ENCODE results near the gene EPHA8.

EPHA8 gene

GRCh38 chr1:22621761-22622160, 58.5 kb downstream of the EPHA8 start:
- H3K4me2 ChIP-seq (ENCODE audit: low read length): no peak overlapping the region
- H2BK120ac ChIP-seq (ENCODE audit: insufficient read depth, low read length, poor library complexity): no peak overlapping the region
- no peak overlapping the region for H4K12ac ChIP-seq (ENCODE audit: low read depth, low read length)
- H3K4me3 ChIP-seq (ENCODE audit: low read depth, low read length): no peak overlapping the region
- no peaks in the 10 kb centered on the region for H3K9me3 ChIP-seq (ENCODE audit: insufficient read depth, low read depth, low read length)
- no peak overlapping the region for H4K91ac ChIP-seq (ENCODE audit: low read depth, low read length)
- H3K18ac ChIP-seq (ENCODE audit: low read length): no peak overlapping the region
- H3K23ac ChIP-seq (ENCODE audit: low read length): no peak overlapping the region
- no peaks in the 10 kb centered on the region for H3K79me2 ChIP-seq (ENCODE audit: control insufficient read depth, insufficient read depth, low read length, poor library complexity)
- no peak for DNase-seq
- no peaks in the 10 kb centered on the region for H3K27me3 ChIP-seq (ENCODE audit: insufficient read depth, low read length)
- no peaks in the 10 kb centered on the region for H3K36me3 ChIP-seq (ENCODE audit: control insufficient read depth in 1 of 2, insufficient read depth in 2 of 2, low read length in 2 of 2)
- H3K4ac ChIP-seq (ENCODE audit: low read depth, low read length): no peak overlapping the region
- no peak overlapping the region for H3K9ac ChIP-seq (ENCODE audit: low read length)
- no peak overlapping the region for H2AFZ ChIP-seq (ENCODE audit: insufficient read depth, low read length, poor library complexity)
- no peaks in the 10 kb centered on the region for H3K79me1 ChIP-seq (ENCODE audit: low read length)
- H2AK5ac ChIP-seq (ENCODE audit: low read length): no peak overlapping the region
- no peaks in the 10 kb centered on the region for H3K4me1 ChIP-seq (ENCODE audit: control insufficient read depth in 1 of 2, insufficient read depth in 2 of 2, low read length in 2 of 2)
- no peak overlapping the region for H3K14ac ChIP-seq (ENCODE audit: low read length)
- no peak overlapping the region for H4K8ac ChIP-seq (ENCODE audit: low read depth, low read length)
- WGBS (ENCODE audit: extremely low coverage, insufficient coverage, insufficient read length): no CpG with 5 or more reads among the region's 4 CpGs
- no peak overlapping the region for H2BK5ac ChIP-seq (ENCODE audit: low read depth, low read length, poor library complexity)
- no peak overlapping the region for H3K27ac ChIP-seq (ENCODE audit: low read depth, low read length)
- H2BK12ac ChIP-seq (ENCODE audit: low read length): no peak overlapping the region

- H2BK120ac ChIP-seq (ENCODE audit: insufficient read depth, low read length, poor library complexity): no peak overlapping the region
- H2AK5ac ChIP-seq (ENCODE audit: low read length): no peak overlapping the region
- no peaks in the 10 kb centered on the region for H3K4me1 ChIP-seq (ENCODE audit: control insufficient read depth in 1 of 2, insufficient read depth in 2 of 2, low read length in 2 of 2)
- H2BK5ac ChIP-seq (ENCODE audit: low read depth, low read length, poor library complexity): no peak overlapping the region
- no peak overlapping the region for H2BK12ac ChIP-seq (ENCODE audit: low read length)
- H3K14ac ChIP-seq (ENCODE audit: low read length): no peak overlapping the region
- no peak overlapping the region for H4K91ac ChIP-seq (ENCODE audit: low read depth, low read length)
- no peak overlapping the region for H4K12ac ChIP-seq (ENCODE audit: low read depth, low read length)
- no peaks in the 10 kb centered on the region for H3K36me3 ChIP-seq (ENCODE audit: control insufficient read depth in 1 of 2, insufficient read depth in 2 of 2, low read length in 2 of 2)
- no peak overlapping the region for H2AFZ ChIP-seq (ENCODE audit: insufficient read depth, low read length, poor library complexity)
- H3K4me2 ChIP-seq (ENCODE audit: low read length): no peak overlapping the region
- no peak overlapping the region for H3K4me3 ChIP-seq (ENCODE audit: low read depth, low read length)
- H3K9me3 ChIP-seq (ENCODE audit: insufficient read depth, low read depth, low read length): no peaks in the 10 kb centered on the region
- H3K4ac ChIP-seq (ENCODE audit: low read depth, low read length): no peak overlapping the region
- H3K27ac ChIP-seq (ENCODE audit: low read depth, low read length): no peak overlapping the region
- WGBS (ENCODE audit: extremely low coverage, insufficient coverage, insufficient read length): no CpG with 5 or more reads among the region's 9 CpGs
- H3K18ac ChIP-seq (ENCODE audit: low read length): no peak overlapping the region
- H3K9ac ChIP-seq (ENCODE audit: low read length): no peak overlapping the region
- no peaks in the 10 kb centered on the region for H3K79me2 ChIP-seq (ENCODE audit: control insufficient read depth, insufficient read depth, low read length, poor library complexity)
- no peak for DNase-seq
- H3K23ac ChIP-seq (ENCODE audit: low read length): no peak overlapping the region
- H3K27me3 ChIP-seq (ENCODE audit: insufficient read depth, low read length): no peaks in the 10 kb centered on the region
- no peak overlapping the region for H4K8ac ChIP-seq (ENCODE audit: low read depth, low read length)
- H3K79me1 ChIP-seq (ENCODE audit: low read length): no peaks in the 10 kb centered on the region
These were observed 62.1 kb downstream of the EPHA8 start for GRCh38 chr1:22625262-22625925.

- Histone ChIP-seq H3K23ac (ENCODE audit: low read length) (no peak overlapping the region), H3K36me3 (ENCODE audit: control insufficient read depth in 1 of 2, insufficient read depth in 2 of 2, low read length in 2 of 2) (no peaks in the 10 kb centered on the region), H4K91ac (ENCODE audit: low read depth, low read length) (no peak overlapping the region), H2AFZ (ENCODE audit: insufficient read depth, low read length, poor library complexity) (no peak overlapping the region), H3K4ac (ENCODE audit: low read depth, low read length) (no peak overlapping the region), H3K79me1 (ENCODE audit: low read length) (no peaks in the 10 kb centered on the region), H4K8ac (ENCODE audit: low read depth, low read length) (no peak overlapping the region), H3K9ac (ENCODE audit: low read length) (no peak overlapping the region), H3K4me2 (ENCODE audit: low read length) (no peak overlapping the region), H3K27ac (ENCODE audit: low read depth, low read length) (no peak overlapping the region), H3K18ac (ENCODE audit: low read length) (no peak overlapping the region), H2BK5ac (ENCODE audit: low read depth, low read length, poor library complexity) (no peak overlapping the region), H4K12ac (ENCODE audit: low read depth, low read length) (no peak overlapping the region), H2BK12ac (ENCODE audit: low read length) (no peak overlapping the region), H3K4me1 (ENCODE audit: control insufficient read depth in 1 of 2, insufficient read depth in 2 of 2, low read length in 2 of 2) (no peaks in the 10 kb centered on the region), H3K9me3 (ENCODE audit: insufficient read depth, low read depth, low read length) (no peaks in the 10 kb centered on the region), H2AK5ac (ENCODE audit: low read length) (no peak overlapping the region), H3K4me3 (ENCODE audit: low read depth, low read length) (no peak overlapping the region), H2BK120ac (ENCODE audit: insufficient read depth, low read length, poor library complexity) (no peak overlapping the region), H3K79me2 (ENCODE audit: control insufficient read depth, insufficient read depth, low read length, poor library complexity) (no peaks in the 10 kb centered on the region), H3K27me3 (ENCODE audit: insufficient read depth, low read length) (no peaks in the 10 kb centered on the region), H3K14ac (ENCODE audit: low read length) (no peak overlapping the region)
- no peak for DNase-seq
- no CpG with 5 or more reads among the region's 20 CpGs for WGBS (ENCODE audit: extremely low coverage, insufficient coverage, insufficient read length)
These were observed 63.2 kb downstream of the EPHA8 start for GRCh38 chr1:22626237-22627157.

- Histone ChIP-seq H3K27me3 (ENCODE audit: insufficient read depth, low read length) (no peaks in the 10 kb centered on the region), H3K18ac (ENCODE audit: low read length) (no peak overlapping the region), H3K4me1 (ENCODE audit: control insufficient read depth in 1 of 2, insufficient read depth in 2 of 2, low read length in 2 of 2) (no peaks in the 10 kb centered on the region), H3K4me2 (ENCODE audit: low read length) (no peak overlapping the region), H3K79me1 (ENCODE audit: low read length) (no peaks in the 10 kb centered on the region), H4K8ac (ENCODE audit: low read depth, low read length) (no peak overlapping the region), H4K12ac (ENCODE audit: low read depth, low read length) (no peak overlapping the region), H3K4ac (ENCODE audit: low read depth, low read length) (no peak overlapping the region), H3K27ac (ENCODE audit: low read depth, low read length) (no peak overlapping the region), H3K4me3 (ENCODE audit: low read depth, low read length) (no peak overlapping the region), H2BK5ac (ENCODE audit: low read depth, low read length, poor library complexity) (no peak overlapping the region), H2AK5ac (ENCODE audit: low read length) (no peak overlapping the region), H3K79me2 (ENCODE audit: control insufficient read depth, insufficient read depth, low read length, poor library complexity) (no peaks in the 10 kb centered on the region), H3K9me3 (ENCODE audit: insufficient read depth, low read depth, low read length) (no peaks in the 10 kb centered on the region), H4K91ac (ENCODE audit: low read depth, low read length) (no peak overlapping the region), H2AFZ (ENCODE audit: insufficient read depth, low read length, poor library complexity) (no peak overlapping the region), H3K14ac (ENCODE audit: low read length) (no peak overlapping the region), H2BK120ac (ENCODE audit: insufficient read depth, low read length, poor library complexity) (no peak overlapping the region), H3K23ac (ENCODE audit: low read length) (no peak overlapping the region), H3K36me3 (ENCODE audit: control insufficient read depth in 1 of 2, insufficient read depth in 2 of 2, low read length in 2 of 2) (no peaks in the 10 kb centered on the region), H2BK12ac (ENCODE audit: low read length) (no peak overlapping the region), H3K9ac (ENCODE audit: low read length) (no peak overlapping the region)
- no CpG with 5 or more reads among the region's 5 CpGs for WGBS (ENCODE audit: extremely low coverage, insufficient coverage, insufficient read length)
- DNase-seq: no peak
These were observed 64.0 kb downstream of the EPHA8 start for GRCh38 chr1:22627331-22627730.
